HL-60/S4 treated with phorbol 12-myristate 13-acetate at 8.2 ng/mL for 4 days and 3 days (cell line): ENCODE measurements around the gene GTF2IRD1.
"Not testable (repeated sequence)": the region's sequence is repeated elsewhere in the genome, so short reads cannot be mapped to it uniquely, and the experiment has no call there.

Experiments
- in situ Hi-C: fragments of 300-500 bp; cut with MboI; formaldehyde crosslinking; loops from 2 replicates; pipeline ENCODE4 v1.15.0; 2022; ENCODE audit warnings: low sequenced_read_pairs

GTF2IRD1 gene

DNA sequence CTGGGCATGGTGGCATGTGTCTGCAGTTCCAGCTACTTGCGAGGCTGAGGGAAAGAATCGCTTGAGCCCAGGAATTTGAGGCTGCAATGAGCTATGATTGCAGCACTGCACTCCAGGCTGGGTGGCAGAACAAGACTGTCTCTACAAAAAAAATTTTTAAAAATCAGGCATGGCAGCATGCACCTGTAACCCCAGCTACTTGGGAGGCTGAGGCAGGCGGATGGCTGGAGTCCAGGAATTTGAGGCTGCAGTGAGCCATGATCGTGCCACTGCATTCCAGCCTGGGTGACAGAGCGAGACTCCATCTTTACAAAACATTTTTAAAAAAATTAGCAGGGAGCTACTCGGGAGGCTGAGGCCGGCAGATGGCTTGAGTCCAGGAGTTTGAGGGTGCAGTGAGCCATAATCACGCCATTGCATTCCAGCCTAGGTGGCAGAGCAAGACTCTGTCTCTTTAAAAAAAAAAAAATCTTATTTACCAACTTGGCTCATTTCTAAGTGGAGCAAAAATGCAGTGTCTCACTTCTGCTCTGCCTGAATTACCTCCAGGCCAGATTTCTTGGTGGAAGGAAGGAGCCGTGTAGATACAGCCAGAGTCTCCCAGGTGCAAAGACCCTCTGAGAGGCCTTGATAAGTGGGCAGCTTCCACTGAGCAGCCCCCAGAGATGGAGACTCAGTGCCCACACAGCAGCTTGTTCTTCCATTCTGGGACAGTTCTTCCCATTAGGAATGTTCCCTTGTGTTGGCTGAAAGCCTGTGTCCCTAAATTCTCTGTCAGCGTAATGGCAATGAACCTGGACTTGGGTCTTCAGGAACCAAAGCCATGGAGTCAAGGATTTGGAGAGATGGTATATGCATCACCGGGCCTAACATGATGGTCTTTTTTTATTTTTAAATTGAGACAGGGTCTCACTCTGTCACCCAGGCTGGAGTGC, 30.0 kb downstream of the GTF2IRD1 start:
- in situ Hi-C loops, result no loop called here

DNA sequence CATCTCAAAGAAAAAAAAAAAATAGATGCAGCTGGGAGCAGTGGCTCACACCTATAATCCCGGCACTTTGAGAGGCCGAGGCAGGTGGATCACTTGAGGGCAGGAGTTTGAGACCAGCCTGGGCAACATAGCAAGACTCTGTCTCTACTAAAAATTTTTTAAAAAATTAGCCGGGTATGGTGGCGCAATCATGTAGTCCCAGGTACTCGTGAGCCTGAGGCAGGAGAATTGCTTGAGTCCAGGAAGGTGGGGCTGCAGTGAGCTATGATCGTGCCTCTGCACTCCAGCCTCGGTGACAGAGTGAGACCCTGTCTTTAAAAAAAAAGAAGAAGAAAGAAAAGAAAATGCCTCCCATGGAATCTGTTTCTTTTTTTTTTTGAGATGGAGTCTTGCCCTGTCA, 31.9 kb downstream of the GTF2IRD1 start:
- in situ Hi-C loops, result no loop called here

DNA sequence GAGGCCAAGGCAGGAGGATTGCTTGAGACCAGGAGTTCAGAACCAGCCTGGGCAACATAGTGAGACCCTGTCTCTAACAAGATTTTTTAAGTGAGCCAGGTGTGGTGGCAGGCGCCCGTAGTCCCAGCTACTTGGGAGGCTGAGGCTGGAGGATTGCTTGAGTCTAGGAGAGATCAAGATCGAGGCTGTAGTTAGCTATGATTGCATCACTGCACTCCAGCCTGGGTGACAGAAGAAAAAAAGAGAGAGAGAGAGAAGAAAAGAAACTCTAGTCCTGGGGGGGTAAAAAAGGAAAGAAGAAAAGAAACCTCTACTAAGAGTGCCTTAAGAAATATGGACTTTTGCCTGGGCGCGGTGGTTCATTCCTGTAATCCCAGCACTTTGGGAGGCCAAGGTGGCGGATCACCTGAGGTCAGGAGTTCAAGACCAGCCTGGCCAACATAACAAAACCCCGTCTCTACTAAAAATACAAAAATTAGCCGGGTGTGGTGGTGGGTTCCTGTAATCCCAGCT, 34.9 kb downstream of the GTF2IRD1 start:
- in situ Hi-C loops, result not testable (repeated sequence)

DNA sequence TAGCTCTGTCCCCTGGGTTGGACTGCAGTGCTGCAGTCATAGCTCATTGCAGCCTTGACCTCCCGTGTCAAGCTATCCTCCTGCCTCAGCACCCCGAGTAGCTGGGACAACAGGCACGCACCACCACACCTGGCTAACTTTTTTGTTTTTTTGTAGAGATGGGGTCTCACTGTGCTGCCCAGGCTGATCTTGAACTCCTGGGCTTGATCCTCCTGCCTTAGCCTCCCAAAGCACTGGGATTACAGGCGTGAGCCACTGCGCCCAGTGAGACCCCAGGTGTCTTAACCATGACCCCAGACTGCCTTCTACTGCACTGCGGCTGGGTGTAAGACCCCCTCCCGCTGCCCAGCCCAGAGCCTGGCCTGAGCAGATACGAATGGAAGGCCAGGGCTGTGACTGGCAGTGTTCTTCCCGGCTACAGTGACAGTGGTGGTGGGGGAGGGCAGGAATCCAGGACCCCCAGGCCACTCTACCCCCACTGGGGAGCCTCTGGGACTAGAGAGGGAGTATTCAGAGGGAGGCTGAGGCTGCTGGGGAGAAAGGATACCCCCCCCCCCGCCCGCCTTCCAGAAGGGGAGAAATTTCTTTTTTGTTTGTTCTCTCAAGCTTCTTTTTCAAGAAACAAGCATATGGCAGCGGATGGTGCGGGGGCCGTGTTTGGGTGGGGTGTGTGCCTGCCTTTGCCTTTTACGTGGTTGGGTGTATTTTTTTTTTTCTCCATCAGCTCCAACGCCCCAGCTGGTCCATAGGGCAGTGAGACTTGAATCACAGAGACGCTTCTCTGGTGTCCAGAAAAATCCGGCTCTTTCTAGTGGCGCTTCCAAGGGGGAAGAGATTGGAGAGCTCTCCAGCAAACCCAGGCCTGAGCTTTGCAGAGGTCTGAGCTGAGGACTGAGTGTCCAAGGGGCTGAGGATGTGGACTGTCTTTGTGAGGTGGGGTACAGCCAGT, 36.6 kb downstream of the GTF2IRD1 start:
- in situ Hi-C loops, result no loop called here

DNA sequence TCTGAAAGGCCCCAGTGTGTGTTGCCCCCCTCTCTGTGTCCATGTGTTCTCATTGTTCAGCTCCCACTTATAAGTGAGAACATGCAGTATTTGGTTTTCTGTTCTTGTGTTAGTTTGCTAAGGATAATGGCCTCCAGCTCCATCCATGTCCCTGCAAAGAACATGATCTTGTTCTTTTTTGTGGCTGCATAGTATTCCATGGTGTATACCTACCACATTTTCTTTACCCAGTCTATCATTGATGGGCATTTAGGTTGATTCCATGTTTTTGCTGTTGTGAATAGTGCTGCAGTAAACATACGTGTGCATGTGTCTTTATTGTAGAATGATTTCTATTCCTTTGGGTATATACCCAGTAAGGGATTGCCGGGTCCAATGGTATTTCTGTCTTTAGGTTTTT, 37.8 kb downstream of the GTF2IRD1 start:
- in situ Hi-C loops, result not testable (repeated sequence)

DNA sequence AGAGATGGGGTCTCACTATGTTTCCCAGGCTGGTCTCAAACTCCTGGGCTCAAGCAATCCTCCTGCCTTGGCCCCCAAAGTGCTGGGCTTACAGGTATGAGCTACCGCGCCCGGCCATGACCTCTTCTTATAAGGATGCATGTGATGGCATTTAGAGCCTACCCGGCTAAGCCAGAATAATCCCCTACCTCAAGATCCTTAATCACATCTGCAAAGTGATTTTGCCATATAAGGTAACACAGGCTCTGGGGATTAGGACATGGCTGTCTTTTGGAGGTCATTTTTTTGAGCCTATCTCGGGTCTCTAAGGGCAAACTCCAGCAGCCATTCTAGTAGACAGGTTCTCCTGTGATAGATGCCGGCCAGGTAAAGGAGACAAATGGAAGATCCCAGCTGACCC, 39.6 kb downstream of the GTF2IRD1 start:
- in situ Hi-C loops, result no loop called here

DNA sequence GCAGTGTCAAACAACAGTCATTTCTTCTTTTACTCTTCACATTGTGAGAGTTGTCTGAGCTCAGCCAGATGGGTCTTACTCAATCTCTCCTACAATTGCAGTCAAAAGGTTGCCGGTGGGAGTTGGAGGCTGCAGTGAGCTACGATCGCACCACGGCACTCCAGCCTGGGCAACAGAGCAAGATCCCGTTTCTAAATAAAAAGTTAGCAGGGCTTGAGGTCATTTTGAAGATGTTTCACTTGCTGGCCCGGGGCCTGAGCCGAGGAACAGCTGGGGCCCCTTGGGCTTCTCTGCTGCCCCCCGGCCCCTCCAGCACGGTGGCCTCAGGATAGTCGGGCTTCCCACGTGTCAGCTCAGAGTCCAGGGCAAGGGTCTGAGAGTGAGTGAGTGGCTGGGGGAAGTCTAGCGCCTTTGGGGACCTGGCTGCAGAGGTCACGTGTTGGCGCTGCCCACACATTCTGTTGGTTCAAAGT, 40.4 kb downstream of the GTF2IRD1 start:
- in situ Hi-C loops, result no loop called here

DNA sequence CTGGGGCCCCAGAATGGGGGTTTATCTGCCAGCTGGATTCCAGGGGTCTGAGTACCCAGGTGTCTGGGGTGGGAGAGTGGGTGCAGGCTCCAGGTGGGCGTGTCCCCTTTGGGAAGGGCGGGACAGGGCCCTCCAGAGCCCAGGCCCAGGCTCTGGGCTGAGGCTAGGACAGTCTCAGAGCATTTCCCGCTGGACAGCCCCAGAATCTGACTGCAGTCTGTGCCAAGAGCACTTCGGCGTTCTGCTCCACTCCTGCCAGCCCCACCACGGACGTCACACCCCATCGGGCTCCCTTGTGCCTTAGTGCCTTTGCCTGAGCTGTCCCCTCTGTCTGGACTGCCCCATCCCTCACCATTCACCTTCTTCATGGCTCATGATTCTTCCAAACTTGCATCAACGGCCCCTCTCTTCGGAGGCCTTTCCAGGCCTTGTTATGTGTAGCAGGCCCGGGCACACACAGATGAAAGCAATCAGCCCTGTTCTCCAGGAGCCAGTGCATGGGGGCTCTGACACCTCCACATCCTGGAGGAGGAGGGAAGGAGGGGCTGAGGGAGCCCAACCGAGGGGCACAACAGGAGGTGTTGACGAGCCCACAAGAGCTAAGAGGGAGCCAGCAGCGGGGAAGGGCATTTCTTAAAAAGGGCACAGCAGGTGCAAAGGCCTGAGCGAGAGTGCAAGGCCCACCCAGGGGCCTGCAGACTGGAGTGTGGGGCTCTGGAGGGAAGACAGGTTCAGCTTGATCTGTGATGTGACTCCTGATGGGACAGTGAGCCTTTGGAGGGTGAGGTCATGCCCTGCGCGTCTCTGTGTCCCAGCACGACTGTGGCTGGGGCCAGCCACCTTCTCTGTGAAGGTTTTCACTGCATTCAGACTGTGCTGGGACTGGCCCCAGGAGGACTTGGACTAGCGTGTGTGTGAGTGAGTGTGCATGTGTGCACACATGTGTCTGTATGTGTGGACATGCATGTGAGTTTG, 41.7 kb downstream of the GTF2IRD1 start:
- in situ Hi-C loops, result no loop called here

DNA sequence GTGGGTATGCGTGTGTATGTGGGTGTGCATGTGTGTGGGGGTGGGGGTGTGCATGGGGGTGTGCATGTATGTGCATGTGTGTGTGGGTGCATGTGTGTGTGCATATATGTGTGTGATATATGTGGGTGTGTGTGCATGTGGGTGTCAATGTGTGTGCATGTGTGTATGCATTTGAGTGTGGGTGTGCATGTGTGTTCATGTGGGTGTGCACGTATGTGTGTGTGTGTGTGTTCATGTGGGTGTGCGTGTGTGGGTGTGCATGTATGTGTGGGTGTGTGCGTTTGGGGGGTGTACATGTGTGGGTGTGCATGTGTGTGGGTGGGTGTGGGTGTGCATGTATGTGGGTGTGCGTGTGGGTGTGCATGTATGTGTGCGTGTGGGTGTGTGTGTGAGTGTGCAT, 42.6 kb downstream of the GTF2IRD1 start:
- in situ Hi-C loops, result no loop called here

DNA sequence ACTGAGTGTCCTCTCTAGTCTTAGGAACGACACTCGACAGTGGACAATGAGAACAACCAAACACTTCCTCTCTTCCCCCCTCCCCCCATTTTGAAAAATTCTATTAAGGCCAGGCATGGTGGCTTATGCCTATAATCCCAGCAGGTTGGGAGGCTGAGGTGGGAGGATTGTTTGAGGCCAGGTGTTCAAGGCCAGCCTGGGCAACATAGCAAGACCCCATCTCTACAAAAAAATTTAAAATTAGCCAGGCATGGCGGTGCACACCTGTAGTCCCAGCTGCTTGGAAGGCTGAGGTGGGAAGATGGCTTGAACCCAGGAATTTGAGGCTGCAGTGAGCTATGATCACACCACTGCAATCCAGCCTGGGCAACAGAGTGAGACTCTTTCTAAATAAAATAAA, 43.1 kb downstream of the GTF2IRD1 start:
- in situ Hi-C loops, result not testable (repeated sequence)

DNA sequence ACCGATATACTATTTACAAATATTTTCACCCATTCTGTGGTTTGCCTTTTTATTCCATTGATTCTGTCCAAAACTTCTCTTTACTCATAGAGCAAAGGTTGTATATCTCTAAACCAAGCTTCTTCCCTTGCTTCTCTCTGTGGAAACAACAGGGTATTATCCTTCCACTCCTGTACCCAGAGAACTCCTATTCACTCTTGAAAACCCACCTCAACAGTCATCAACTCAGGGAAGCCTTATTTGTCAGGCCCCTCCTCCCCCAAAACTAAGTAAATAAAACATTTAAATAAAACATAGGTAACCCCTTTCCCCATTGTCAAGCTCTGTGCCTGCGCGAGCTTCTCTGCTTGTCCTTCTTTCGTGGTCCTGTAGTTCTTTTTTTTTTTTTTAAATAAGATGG, 44.6 kb downstream of the GTF2IRD1 start:
- in situ Hi-C loops, result no loop called here

DNA sequence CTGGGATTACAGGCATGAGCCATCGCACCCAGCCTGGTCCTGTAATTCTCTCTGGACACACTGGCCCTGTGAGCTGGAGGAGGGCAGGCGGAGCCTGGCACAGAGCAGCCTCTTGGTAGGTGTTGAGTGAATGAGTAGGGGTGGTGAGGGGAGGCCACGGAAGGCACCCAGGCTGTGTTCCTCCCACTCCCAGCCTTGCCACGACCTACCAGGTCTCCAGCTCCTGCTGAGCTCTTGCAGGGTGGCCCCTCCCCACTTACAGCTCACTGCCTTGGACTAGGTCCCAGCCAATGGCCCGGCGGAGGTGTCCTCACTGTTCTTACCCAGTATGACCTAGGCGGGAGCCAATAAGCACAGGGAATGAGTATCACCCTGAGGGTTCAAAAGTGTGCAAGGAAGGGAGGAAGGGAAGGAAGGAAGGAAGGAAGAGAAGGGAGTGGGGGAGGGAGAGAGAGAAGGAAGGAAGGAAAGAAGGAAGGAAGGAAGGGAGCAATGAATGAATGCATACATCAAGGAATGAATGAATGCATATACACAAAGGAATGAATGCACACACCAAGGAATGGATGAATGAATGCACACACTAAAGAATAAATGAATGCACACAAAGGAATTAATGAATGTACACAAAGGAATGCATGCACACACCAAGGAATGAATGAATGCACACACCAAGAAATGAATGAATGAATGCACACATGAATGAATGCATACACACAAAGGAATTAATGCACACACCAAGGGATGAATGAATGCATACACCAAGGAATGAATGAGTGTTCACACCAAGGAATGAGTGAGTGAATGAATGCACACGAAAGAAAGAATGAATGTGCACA, 45.5 kb downstream of the GTF2IRD1 start:
- in situ Hi-C loops, result no loop called here

DNA sequence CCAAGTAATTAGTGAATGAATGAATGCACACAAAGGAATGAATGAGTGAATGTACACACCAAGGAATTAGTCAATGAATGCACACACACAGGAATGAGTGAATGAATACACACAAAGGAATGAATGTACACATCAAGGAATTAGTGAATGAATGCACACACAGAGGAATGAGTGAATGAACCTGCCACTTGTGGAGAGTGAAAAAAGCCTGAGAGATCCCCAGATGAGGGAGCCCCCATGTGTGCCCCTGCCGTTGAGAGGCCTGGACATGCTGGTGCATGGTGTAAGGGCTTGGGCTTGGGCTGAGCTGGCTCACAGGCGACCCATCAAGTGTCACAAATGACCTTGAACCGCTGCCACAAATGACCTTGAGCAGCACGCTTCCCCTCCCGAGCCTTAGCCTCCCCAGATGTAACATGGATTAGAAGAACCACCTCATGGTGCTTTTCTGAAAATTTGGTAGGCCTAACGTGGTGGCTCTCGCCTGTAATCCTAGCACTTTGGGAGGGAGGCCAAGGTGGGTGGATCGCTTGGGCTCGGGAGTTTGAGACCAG, 46.2 kb downstream of the GTF2IRD1 start:
- in situ Hi-C loops, result no loop called here

DNA sequence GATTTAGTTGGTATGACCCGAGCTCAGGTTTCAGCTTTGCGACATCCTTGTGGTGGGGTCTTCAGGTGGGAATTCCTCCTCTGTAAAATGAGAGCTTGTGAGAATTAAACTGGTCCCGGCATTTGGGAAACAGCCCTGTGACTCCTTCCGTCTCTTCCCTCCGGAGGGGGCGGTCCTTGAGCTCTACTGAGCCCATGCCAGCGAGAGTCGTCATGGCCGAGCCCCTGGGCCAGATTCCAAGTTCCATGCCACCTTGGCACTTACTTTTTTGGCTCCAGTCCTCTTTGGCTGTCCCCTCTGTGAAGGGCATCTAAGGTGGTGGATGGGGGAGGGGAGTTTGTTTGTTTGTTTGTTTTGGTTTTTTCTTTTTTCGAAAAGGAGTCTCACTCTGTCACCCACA, 47.6 kb downstream of the GTF2IRD1 start:
- in situ Hi-C loops, result no loop called here

DNA sequence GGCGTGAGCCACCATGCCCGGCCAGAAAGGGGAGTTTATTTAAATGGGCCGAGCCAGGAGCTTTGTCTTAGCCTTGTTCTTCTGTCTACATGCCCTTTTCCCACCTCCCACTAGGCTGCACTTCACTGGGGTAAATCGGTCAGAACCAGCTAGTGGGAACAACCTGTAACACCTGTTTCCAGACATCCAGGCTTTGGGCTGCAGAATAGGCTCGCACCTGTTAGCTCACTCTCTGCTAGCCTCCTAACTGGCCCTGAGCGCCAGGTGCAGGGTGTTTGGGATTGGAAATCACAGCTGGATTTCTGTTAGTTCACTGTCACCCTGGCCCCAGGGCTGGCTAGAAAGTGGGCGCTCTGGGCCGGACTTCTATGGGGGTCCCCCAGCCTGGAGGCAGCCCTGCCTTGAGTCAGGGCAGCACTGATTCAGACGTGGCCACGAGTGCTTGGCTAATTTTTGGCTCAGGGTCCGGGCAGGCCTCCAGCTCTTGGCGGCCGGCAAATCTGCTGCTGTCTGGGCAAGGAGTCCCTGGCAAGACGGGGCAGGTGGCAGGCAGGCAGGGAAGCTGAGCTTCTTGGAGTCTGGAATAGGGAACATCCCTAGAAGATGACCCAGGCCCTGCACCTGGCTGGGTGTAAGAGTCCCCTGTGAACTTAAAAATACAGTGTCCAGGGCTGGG, 48.6 kb downstream of the GTF2IRD1 start:
- in situ Hi-C loops, result no loop called here

DNA sequence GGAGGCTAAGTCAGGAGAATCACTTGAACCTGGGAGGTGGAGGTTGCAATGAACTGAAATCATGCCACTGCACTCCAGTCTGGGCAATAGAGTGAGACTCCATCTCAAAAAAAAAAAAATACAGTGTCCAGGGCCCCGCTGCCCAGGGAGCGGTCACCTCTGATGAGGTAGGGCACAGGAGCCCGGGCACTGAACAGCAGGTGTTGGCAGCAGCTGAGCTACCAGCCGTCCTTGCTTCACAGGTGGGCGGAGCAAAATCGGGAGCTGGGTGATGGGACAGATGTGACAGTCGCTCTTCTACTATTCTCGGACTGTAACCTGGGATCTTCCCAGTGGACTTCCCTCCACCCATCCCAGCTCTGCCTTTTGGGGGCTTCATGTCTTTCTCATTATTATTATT, 49.4 kb downstream of the GTF2IRD1 start:
- in situ Hi-C loops, result no loop called here

DNA sequence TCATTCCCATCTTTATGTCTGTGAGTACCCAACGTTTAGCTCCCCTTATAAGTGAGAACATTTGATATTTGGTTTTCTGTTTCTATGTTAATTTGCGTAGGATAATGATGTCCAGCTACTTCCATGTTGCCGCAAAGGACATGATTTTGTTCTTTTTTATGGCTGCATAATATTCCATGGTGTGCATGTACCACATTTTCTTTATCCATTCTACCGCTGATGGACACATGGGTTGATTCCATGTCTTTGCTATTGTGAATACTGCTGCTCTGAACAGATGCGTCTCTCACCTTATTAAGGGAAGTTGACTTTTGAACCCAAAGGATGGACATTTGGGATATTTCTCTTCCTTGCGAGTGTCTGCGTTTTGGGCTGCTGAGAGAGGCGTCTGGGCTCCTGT, 50.2 kb downstream of the GTF2IRD1 start:
- in situ Hi-C loops, result no loop called here
